HG03571 (cell line): ENCODE measurements around the gene TMEM44.
"Not testable (repeated sequence)": the region's sequence is repeated elsewhere in the genome, so short reads cannot be mapped to it uniquely, and the experiment has no call there.

Source experiments
- ATAC-seq: cut with Tn5 transposase; IDR thresholded peaks from one replicate; pipeline ENCODE4 v1.9.1; 2021; ENCODE audit not compliant: unreplicated experiment

The TMEM44 gene

GRCh38 chr3:194612221-194612620, 21.0 kb downstream of the TMEM44 start:
- no peak for ATAC-seq

DNA sequence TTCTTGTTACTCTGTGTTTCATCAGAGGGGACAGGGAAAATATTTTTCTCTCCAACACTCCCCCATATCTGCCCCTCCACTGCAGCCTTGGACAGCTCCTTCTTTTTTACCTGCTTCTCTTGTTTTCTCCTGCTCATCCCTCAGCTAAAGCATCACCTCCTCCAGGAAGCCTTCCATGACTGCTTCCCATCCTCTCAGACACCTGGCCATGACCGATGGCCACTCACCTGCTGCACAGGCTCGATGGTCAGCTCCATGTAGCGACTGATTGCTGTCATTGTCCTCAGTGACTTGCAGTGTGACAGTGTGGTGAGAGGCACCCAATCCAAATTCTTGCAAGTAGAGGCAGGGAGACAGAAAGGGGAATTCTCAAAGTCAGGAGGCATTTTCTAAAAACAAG, 22.5 kb downstream of the TMEM44 start:
- no peak for ATAC-seq

DNA sequence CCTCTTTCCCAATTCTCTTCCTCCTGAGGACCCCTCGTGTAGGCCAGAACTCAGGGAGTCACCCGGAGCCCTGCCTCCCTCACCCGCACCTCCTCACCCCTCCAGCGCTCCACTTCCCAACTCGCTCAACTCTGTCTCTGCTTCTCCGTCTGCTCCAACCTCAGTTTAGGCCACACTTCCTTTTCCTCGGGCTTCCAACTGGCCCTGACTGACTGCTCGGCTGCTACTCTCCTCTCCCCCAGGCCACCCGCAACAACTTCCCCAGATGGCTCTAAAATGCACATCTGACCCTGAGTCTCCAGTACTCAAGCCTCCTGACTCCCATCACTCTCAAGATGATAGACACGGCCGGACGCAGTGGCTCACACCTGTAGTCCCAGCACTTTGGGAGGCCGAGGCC, 23.6 kb downstream of the TMEM44 start:
- ATAC-seq = no peak

DNA sequence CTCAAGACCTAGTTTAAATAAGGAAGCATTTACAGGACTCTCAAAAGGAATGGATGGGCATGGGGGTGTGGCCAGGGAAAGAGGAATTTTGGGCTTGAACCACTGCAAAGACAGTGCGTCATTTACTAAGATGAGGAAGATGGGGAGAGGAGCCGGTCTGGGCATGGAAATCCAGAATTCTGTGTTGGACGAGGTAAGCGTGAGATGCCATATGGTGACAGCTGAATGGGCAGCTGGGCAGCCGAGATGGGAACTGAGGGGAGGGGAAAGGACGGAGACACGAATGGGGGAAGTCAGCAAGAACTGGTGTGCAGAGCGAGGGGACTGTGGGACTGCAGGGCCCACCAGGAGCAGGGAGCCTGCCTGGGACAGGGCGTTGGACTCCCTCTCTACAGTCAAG, 24.2 kb downstream of the TMEM44 start:
- ATAC-seq = no peak

DNA sequence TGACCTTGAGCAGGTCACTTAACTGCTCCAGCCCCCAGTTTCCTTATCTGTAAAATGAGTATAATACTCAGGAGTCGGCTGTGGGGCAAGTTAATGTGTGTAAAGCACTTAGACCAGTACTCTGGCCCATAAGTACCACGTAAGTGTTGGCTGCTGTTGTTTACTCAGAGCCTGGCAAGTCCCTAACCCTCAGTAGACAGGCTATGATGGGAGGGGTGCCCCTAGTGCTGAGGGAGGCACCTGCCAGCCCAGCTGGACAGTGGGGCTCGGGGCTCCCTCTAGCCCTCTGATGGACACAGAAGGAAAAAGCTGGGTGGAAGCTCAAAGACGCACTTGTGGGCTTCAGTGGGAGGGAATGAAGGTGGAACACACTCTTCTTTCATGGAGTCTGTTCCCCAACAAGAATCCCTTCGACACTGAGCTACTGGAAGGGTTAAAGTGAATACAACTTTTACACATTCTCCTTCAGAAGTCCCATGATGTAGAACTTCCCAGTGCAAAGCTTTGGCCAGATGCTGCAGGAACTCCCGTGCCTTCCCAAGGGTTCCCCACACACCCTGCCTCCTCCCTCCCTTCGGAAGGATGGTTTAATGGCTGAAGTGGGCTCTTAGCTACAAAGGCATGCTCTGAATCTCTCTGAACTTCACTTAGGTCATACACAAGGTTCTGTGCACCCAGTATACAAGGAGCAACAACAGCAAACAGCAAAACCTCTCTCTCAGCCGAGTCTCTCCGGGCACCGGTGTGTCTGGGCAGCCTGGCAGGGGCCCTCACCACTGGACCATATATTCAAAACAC, 25.4 kb downstream of the TMEM44 start:
- ATAC-seq = no peak

DNA sequence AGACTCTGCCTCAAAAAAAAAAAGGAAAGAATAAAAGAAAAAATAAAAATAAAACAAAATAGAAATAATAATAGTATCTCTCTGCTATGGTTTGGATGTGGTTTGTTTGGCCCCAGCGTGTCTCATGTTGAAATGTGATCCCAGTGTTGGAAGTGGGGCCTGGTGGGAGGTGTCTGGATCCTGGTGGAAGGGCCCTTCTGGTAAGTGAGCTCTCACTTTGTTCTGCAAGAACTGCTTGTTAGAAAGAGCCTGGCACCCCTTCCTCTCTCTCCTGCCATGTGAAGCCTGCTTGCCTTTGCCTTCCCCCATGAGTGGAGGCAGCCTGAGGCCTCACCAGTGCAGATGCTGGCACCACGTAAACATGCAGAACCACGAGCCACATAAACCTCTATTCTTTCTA, 26.3 kb downstream of the TMEM44 start:
- no peak for ATAC-seq

DNA sequence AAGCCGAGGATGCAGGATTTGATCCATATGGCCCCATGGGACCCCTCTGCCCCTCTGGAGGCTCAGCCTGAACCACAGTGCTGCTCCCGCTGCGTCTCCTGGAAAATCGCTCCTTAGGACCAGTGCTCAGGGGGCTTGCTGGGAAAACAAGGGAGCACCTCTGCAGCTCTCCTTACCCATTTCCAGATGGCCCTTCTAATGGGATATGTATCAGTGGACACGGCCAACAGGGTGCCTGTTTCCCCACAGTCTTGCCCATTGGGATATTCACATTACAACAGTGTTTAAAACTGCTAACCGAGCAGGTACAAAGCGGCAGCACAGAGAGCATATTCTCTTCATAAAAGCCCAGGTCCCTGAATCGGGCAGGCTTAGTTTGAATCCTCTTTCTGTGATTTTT, 27.1 kb downstream of the TMEM44 start:
- ATAC-seq = no peak

DNA sequence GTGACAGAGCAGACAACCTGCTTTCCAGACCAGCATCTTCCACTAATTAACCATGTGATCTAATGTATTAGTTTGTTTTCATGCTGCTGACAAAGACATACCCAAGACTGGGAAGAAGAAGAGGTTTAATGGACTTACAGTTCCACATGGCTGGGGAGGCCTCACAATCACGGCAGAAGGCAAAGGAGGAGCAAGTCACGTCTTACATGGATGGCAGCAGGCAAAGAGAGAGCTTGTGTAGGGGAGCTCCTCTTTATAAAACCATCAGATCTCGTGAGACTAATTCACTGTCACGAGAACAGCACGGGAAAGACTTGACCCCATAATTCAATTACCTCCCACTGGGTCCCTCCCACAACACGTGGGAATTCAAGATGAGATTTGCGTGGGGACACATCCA, 27.9 kb downstream of the TMEM44 start:
- not testable (repeated sequence) for ATAC-seq

DNA sequence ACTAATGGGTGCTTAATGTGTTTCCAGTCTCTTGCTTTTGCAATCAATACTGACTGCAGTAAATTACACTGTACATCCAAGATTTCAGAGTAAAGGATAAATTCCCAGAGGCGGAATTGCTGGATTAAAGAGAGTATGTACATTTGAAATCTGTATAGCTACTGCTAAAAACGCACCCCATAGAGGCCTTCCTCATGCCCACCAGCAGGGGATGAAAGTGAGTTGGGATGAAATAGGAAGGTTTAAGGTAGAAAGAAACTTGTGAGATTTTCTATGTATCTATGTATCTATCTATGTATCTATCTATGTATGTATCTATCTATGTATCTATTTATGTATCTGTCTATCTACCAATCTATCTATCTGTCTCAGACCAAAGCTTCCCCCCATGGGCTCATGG, 28.4 kb downstream of the TMEM44 start:
- no peak for ATAC-seq

DNA sequence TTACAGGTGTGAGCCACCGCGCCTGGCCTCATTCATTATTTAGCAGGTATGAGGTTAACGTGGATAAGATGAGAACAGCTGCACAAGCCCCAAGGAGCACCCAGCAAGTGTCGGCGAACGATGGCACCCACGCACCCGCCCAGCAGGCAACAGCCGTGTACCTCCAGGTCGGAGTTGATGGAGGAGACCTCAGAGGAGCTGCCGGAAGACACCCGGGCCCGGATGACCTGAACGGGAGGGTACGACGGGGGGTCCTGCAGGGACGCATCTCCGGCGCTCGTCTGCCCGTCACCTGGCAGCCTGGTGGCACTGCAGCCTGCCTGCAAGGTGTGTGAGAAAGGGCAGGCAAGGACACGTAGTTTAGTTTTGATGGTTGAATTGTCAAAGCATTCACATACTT, 29.1 kb downstream of the TMEM44 start:
- no peak for ATAC-seq

DNA sequence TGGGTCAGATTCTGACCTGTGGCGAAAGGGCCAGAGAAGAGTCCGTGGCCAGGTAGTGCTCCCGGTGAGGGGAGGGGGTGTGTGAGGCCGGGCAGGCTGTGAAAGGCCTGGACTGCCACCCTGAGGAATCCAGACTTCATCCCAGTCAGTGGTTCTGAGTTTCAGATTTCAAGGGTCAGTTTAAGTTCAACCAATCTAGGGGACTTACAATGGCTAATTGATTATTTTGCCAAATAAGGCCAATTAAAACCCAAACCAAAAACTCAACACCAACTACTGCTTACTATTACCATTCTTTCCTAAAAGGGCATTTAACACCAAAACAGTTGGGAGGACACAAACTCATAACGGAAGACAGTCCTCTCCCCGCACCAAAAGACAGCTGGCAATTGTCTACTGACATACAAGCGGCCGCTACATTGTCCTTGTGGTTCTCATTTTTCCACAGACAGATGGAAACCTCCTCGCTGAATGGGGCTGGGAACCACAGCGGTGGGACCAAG, 30.5 kb downstream of the TMEM44 start:
- ATAC-seq = no peak

DNA sequence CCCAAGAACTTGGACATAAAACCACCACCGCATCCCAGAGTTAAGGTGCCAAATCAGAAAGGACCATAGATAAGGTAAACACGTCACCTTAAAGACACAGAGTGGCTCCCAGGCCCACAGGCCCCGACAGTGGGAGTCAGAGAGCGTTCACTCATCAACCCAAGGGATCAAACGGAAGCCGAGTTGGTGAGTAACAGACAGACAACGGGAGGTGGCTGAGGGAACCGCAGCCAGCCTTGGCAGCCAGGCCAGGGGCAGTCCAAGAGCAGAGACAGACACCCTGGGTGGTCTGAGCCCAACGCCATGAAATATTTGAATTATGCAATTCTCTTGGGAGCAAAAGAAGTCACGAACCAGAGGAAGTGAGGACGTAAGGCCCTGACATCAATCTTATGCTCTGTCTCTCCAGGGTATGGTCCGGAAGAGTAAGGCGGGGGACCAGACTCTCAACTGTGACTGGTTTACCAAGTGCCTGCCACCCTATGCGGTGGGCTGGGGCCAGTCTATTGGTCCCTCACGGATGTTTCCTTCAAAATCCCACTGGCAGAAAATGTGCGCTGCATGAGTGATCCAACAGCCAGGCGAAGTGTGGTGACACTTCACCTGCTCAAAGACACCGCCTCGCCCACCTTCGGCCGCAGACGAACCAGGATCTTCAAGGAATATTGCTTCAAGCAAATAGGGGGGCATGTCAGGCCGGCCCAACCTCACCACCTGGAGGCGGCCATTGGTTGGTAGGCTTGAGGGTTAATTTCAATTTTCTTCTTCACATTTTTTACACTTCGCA, 34.3 kb downstream of the TMEM44 start:
- ATAC-seq = no peak

DNA sequence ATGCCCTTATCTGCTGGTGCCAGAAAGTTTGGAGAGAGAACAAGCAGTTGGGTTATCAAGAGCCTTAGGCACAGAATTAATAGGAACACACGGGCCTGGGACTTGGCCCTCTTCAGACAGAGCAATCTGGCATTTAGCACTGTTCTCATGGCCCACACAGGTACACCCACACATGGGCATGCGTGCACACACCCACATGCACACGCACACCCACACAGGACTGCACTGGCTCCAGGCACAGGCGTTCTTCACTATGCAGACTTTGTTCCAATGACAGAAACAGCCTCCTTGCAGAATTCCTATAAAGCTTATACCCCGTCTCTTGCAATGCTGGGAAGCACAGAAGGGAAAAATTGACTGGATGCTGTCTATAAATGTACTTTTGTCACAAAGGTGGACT, 36.3 kb downstream of the TMEM44 start:
- no peak for ATAC-seq

DNA sequence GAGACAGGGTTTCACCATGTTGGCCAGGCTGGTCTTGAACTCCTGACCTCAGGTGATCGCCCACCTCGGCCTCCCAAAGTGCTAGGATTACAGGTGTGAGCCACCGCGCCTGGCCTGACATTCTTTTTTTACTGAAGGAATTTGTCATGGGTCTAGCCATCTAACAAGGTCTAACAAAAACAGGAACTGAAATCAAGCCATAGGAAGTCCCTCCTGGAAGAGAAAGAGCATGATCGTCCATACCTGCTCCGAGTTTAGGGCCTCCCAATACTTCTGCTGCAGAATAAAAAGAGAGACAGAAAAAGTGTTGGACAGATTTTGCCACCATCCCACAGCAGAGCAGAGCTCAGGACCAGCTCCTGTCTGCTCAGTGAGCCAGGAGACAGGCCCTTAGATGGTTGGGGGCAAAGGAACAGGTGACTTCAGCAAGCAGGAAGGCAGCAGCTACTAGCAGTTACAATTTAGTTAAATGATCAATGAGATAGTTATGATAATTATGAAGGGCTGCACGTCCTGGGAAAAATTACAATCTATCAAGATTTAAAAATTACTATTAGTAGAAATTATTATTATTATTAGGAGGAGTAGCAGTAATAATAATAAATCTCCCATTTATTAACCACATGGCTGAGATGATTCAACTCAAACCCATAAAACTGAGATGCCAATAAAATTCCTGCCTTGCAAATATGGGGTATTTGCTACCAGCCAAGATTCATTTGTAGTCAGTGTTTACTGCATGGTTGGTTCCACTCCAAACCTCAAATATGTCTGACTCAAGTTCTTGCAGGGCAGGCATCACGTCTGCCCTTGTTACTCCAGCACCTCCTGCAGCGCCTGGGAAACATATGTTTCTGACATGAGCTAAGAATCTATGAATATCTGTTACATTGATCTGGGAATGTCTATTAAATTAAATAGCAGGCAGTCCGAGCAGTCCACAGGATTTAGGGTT, 40.1 kb downstream of the TMEM44 start:
- ATAC-seq = no peak

DNA sequence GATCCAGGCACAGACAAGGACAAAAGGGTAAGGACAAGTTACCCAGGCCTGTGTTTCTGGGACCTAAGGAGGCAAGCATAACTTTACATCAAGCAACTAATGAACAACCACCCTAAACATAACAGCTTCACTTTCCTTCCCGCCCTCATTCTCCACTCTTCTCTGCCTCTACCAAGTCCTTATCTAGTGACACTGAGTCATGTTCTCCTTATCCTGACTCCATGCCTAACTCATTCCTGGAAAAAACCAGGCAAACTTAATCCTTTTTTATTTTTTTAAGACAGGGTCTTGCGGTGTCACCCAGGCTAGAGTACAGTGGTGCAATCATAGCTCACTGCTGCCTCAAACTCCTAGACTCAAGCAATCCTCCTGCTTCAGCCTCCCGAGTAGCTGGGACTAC, 44.5 kb downstream of the TMEM44 start:
- no peak for ATAC-seq

GRCh38 chr3:194588236-194588635, 45.0 kb downstream of the TMEM44 start:
- ATAC-seq = no peak

DNA sequence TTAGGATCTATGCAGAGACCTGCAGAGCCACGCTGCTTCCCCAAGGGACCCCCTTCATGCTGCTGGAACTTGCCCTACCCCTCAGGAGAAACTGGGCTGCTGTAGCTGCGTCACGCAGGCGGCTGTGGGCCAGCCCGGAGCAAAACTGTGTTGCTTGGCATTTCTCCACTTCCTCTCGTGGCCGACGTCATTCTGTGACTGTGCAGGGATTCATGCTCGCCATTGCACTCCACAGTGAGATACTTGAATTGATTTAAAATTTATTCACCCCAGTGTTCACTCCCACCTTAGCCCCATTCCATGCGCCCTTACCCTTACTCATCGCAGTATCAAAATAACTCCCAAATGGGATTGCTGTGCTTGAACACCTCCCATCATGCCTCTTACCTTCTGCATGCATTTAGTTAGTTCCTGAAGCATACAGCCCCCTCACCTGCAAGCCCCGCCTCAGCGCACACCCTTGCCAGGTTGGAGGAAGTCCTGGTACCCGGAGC, 45.7 kb downstream of the TMEM44 start:
- no peak for ATAC-seq

GRCh38 chr3:194586836-194587235, 46.4 kb downstream of the TMEM44 start:
- ATAC-seq = no peak

GRCh38 chr3:194585880-194586281, 47.3 kb downstream of the TMEM44 start:
- no peak for ATAC-seq

DNA sequence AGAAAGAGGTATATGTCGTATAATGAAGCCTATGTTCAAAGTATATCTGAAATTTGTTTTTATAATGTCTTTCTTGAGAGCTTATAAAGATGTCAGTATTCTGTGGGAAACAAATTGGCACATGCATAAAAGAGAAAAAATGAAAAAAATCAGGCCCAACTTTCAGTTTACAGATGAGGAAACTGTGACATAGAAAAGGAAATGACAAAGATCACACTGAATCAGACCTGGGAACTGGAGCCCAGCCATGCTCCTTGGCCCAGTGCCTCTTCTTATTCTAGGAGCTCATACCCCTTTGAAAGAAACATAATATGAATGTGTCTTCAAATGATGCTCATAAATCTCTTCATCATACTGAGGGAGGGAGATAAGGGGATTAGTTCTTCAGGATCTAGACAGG, 48.4 kb downstream of the TMEM44 start:
- ATAC-seq = no peak

- ATAC-seq = no peak
Measured at GRCh38 chr3:194584320-194584776, 48.9 kb downstream of the TMEM44 start.
